NCI-H2227 (cell line): ENCODE measurements around the gene ARRDC1.
A peak's percentile ranks its signal among the peaks of the same experiment; 100 is the strongest.
"Not testable (repeated sequence)": the region's sequence is repeated elsewhere in the genome, so short reads cannot be mapped to it uniquely, and the experiment has no call there.

Experiments used
- DNase-seq: peaks from one replicate; lab custom pipeline; 2025; ENCODE audit not compliant: unreplicated experiment; lab: John Stamatoyannopoulos, UW

ARRDC1 gene, protein sequence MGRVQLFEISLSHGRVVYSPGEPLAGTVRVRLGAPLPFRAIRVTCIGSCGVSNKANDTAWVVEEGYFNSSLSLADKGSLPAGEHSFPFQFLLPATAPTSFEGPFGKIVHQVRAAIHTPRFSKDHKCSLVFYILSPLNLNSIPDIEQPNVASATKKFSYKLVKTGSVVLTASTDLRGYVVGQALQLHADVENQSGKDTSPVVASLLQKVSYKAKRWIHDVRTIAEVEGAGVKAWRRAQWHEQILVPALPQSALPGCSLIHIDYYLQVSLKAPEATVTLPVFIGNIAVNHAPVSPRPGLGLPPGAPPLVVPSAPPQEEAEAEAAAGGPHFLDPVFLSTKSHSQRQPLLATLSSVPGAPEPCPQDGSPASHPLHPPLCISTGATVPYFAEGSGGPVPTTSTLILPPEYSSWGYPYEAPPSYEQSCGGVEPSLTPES

DNA sequence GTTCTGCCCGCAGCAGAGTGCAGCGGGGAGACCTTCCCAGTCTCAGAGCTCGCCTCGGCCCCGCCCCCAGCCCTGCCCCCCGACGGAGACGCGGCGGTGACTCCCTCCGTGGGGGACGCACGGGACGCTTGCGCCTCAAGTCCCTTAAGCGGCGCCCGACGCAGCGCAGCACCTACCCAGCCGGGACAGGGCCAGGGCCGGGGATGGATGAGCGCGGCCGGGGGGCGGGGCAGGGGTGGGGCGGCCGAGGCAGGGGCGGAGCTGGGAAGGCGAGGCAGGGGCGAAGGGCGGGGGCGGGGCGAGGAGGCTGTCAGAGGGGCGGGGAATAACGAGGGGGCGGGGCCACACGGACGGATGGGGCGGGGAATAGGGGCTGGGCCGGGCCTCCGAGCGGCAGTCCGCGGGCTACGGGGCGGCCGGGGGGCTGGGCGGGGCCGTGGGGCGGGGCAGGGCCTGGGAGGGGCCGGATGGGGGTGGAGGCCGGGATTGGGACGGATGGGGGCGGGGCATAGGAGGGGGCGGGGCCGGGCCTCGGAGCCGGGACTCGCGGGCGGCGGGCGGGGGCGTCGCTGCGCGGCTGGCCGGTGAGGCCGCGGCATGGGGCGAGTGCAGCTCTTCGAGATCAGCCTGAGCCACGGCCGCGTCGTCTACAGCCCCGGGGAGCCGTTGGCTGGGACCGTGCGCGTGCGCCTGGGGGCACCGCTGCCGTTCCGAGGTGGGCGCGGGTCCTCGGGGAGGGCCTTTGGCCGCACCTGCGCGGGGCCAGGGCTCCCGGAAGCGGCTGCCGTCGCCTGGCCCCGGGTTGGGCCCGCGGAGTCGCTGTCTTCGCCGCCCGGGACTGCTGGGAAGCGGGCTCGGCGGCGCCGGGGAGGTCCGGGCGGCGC is at the start of gene ARRDC1:
ARRDC1 (plus strand) TSS at position 566 of the 884 bp plus-strand sequence; CDS start at position 598, 32 bp downstream.
- DNase-seq, result peak; percentile 89

DNA sequence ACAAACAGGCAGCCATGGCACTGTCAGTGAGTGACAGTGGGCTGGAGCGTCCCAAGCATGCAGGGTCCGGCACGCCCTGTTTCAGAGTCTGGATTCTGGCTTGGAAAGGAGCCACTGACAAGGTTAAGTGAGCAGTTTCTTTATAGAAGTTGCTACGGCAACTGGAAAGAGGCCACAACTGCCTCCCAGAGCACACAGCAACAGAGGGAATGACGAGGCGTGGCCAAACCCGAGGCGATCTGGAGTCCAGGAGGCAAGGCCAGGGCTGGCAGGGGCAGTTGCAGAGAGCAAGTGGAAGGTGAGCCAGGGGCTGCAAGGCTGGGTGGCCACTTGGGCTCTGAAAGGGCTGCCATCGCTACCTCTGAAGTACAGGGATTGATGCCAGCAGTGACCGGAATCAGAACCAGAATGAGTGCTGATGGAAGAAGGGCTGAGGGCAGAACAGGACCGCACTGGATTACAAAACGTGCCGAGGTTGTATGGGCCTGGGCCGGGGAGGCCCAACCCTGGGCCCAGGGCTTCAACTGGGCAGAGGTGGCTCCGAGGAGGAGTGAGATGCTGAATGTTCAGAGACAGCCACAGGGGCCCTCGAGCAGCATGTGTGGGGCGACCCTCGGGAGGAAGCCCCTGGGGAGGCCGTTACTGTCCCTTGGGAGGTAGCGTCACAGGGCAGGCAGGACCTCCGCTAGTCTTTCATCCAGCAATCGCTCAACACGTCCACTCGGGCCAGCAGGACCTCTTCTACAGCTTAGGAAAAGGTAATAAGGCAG is 49.2 kb upstream of the ARRDC1 start:
- DNase-seq, result no peak

DNA sequence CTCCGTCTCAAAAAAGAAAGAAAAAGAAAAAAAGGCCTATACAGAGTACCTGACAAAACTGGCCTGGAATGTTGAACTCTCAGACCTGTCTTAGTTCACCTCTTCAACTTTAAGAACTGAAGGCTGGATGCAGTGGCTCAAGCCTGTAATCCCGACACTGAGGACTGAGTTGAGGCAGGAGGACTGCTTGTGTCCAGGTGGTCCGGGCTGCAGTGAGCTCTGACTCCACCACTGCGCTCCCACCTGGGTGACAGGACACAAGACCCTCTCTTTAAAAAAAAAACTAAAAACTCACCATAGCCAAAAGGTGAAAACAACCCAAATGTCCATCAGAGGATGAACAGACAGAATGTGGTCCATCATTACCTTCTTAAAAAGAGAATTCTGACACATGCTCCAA is 47.4 kb upstream of the ARRDC1 start:
- no peak for DNase-seq

DNA sequence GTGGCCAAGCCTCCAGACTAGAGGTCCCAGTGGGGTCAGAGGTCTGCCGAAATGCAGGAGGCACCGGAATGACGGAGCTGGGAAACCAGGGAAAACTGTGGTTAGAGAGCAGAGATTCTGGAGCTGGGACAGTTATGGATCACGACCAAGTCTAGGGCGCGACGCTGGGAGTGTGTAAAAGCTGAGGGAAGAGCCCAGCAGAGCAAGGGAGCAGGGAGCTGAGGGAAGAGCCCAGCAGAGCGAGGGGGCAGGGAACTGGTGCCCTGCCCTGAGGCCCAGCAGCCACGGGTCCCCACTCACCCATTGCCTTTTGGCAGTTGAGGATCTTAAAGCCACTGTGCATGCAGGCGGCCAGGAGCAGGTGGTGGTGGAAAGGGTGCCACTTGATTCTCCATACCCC is 41.4 kb upstream of the ARRDC1 start:
- no peak for DNase-seq

DNA sequence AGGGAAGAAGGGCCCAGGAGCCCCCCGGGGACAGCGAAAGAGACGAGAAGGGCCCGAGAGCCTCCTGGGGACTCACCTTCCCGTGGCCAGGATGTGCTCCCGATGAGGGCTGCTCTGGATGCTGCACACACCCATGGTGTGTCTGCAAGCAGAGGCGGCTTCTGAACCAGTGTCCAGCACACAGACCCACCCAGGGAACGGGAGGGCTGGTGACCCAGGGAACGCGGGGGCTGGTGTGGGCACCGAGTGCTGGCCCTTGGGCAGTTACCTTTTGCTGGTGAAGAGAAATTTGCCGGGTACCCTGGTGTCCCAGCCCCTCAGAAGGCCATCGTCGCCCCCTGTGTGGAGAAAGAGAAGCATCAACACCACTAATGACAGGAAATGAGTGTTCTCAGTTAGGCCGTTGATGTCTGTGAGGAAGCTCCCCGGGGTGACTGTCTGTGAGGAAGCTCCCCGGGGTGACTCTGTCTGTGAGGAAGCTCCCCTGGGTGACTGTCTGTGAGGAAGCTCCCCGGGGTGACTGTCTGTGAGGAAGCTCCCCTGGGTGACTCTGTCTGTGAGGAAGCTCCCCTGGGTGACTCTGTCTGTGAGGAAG is 40.6 kb upstream of the ARRDC1 start:
- no peak for DNase-seq

DNA sequence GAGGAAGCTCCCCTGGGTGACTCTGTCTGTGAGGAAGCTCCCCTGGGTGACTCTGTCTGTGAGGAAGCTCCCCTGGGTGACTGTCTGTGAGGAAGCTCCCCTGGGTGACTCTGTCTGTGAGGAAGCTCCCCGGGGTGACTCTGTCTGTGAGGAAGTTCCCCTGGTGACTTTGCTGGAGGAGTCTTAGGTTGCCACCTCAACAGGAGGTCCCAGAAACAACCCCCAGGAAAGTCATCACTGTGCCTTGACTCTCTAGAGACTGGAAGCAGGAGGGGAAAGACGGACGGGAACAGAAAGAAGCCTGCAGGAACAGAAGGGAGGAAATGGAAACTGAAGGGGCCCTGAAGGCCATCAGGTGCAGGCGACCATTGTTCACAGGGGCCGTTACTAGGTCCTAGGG is 37.0 kb upstream of the ARRDC1 start:
- not testable (repeated sequence) for DNase-seq

DNA sequence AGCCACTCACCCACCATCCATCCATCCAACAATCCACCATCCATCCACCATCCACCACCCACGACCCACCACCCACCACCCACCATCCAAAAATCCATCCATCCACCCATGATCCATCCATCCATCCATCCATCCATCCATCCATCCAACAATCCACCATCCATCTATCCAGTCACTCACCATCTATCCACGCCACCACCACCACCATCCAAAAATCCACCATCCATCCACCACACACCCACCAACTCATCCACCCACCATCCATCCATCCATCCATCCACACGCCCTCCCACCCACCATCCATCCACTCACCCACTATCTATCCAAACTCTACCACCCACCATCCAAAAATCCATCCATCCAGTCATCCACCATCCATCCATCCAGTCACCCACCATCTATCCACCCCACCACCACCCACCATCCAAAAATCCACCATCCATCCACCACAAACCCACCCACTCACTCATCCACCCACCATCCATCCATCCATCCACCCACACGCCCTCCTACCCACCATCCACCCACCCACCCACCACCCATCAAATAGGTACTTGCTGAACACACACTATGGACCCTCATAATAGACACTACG is 35.8 kb upstream of the ARRDC1 start:
- DNase-seq, result no peak

DNA sequence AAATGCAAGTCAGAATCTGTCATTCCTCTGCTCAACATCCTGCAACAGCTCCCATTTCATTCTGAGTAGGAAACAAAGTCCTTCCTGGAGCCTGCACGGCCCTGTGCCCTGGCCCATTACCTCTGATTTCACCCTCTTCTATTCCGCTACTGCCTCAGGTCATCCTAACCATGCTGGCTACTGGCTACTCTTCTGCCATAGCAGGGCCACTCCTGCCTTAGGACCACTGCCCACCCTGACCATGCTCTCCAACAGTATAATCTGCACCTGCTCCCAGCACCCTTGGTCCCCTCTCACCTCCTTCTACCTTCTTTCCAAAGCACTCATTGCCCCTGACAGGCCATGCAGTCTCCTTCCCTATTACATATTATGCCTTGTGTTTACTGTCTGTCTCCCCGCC is 34.9 kb upstream of the ARRDC1 start:
- DNase-seq, result no peak

DNA sequence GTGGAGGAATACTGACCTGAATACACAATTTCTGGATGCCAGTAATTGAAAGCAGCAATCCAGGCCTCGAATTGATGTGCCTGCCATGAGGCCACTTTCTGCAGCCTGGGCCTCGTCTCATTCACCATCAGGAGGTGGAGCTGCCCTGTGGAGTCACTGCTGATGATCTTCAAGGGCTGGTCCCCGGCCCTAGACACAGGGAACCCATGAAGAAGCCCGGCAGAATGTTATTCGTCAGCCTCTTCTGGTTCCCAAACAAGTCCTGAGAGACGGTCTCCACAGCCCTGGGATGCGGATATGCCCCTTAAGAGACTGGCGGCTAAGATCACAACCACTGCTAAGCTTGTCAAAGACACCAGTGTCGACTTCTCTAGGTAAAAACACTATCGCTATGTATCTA is 31.3 kb upstream of the ARRDC1 start:
- DNase-seq, result no peak

DNA sequence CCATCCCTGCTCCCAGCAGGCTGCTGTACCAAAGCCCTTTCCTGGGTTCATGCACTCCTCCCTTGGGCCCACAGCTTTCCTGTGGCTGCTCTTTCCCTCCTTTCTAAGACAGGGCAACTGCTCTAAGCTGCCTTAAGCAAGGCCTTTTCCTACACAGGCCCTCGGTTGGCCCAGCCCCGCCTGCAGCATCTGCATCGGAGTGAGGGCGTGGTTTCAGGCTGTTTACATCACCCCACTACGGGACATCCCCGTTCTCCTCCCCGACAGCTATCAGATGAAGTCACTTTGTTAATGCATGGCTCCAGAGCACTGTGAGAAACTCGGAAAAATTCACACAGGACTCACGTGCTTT is 30.1 kb upstream of the ARRDC1 start:
- no peak for DNase-seq

DNA sequence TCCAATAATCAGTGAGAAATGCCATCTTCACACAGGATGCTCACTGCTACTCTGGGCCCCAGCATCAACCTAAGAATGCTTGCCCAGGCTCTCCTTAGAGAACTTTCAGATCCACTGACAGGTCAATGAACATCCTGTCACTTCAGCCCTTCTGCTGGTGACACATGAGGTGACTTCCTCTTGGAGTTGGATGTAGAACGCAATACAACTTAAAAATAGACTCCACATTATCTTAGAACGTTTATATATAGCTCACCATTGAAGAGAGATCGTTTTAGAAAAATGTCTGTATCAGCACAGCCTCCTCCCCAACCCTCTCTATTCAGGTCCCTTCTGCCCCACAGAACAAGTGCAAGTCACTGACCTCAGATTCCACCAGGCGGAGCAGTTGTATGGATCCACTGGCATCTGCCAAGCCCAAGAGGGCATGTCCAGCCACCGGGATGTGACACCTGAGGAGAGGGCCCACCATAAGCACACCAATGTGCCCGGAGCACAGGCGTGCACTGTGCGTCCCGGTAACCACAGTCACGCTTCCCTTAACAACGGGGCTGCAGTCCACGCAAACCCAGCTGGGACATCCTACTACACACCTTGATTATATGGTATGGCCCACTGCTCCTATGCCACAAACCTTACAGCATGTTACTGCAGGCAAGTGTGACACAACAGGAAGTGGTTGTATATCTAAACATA is 29.6 kb upstream of the ARRDC1 start:
- DNase-seq, result no peak

DNA sequence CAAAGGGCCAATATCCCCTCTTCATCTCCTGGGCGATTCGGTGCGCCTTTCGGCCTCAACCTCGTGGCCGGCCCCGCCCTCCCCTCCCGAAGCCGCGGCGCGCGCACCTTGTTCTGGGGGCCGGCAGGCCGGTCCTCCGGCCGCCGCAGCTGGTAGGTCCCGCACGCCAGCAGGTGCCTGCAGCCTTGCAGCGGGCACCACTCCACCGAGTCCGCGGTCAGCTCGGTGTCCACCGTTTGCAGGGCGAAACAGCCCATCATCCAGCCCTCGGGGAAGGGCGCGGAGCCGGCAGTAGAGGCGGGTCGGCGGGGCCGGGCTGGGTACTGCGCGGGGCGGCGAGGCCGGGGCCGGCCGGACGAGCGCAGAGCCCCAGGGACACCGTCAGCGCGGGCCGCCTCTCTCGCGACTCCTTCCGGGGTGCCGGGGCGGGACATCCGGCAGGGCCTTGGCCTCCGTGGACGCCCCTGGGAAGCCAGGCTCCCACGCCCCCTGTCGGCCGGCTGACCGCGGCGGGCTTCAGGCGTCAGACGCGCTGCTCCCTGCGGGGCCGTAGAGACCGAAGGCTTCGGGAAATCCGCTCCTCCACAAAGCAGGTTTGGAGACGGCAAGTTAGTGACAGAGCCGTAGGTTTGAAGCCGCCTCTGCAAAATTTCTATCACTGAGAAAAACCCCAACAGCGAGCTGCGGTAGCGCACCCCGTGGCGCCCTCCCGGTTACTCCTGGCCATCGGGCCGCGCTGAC is 26.8 kb upstream of the ARRDC1 start, which contains the start of gene DPH7:
DPH7 (minus strand) TSS at position 408 of the 741 bp plus-strand sequence; CDS start at position 260, 148 bp downstream.
- peak; percentile 94 for DNase-seq

DNA sequence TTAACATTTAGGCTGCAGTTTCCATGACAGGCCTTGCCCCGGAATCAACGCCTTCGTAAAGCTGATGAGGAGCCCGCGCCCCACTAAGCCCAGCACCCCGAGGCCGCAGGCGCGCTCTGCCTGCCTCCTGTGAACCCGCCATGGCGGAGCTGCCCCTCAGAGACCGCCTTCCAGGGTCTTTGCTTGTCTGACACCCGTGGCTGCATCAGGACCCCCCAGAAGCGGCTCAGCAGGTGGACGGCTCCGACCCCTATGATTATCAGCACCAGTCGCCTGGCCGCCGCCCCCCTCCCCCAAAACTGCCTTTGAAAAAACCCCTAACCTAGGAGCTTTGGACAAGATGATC is 26.3 kb upstream of the ARRDC1 start:
- no peak for DNase-seq

DNA sequence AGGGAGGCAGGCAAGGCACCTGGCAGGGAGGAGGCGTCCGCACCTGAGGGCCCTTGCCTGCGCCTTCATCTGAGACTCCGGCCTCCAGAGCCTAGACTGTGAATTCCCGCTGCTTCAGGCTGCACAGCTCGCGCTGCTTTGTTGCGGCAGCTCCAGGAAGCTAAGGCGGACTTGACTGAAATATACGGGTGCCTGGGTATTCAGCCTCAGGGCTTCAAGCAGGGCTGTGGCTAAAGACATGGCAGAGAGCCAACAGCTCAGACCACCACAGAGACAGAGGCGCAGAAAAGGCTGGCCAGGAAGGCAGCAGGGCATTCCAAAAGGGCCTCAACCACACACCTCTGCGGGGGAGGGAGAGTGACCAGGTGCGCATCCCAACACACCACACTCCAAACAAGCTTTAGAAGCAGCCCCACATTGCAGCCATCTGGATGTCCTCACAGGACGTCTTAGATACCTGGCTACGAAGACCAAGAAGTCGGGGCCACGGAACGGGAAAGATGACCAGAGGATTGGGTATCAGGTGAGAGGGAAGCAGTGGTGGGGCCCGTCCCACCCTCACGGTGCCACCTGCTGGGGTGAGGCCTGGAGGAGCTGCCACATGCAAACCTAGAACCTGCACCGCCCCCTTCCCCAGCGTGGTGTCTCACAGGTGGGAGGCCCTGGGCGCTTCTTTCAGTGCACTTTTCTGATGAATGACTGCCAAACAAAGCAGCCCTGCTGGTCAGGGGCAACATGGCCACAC is 25.1 kb upstream of the ARRDC1 start:
- DNase-seq, result peak; percentile 17

DNA sequence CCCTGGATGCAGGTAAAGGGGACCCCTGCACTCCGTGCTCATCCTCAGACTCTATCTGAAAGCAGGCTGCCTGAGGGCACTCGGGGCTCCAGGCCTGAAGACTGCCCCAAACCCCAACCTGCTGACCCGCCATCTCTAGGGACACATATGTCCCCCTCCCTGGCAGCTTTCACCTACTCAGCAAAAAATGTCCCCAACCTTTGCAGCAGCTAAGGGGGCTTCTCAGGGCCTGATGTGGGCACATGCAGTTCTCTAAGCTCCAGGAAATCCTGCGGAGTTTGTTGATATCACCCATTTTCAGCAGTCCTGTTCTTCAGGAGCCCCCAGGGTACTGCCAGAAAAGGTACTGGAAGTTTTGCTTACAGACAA is 24.5 kb upstream of the ARRDC1 start:
- no peak for DNase-seq

DNA sequence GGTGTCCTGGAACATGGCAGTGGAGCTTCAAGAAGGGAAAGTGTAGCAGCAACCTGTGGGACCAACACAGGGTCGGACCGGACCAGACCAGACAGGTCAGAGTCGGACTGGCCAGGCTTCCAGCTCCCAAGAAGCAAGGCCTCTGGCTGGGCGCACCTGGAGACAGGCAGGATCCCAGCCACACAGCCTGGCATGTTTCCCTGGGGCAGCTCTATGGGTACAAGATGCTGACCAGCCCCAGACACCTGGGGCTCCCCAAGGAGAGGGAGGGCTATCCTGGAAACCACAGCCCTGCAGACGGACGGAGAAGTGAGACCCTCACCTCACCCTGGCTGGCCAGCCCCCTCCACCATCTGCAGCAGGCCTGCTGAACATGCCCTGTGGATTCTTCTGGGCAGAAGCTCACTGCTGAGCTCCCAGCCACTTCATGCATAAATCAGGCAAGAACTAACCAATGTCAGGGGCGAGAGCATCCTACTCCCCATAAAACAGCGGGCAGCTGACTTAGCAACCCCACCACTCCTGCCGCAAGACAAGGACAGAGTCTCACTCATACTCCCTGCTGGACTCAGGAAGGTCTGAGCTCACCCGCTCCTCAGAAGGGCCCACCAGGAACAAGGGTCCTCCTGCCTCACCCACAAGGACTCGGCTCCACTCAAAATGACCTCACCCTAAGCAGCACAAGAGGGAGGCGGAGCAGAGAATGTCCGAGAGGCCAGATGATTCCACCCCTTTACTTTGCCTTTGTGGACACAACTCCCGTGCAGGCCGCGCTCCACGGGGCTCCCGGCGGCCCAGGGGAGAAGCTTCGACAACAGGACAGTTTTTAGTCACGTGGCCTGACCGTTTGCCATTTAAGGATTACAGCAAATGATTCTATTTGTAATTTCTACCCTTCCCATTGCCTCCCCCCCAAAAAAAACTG is 23.9 kb upstream of the ARRDC1 start:
- no peak for DNase-seq

DNA sequence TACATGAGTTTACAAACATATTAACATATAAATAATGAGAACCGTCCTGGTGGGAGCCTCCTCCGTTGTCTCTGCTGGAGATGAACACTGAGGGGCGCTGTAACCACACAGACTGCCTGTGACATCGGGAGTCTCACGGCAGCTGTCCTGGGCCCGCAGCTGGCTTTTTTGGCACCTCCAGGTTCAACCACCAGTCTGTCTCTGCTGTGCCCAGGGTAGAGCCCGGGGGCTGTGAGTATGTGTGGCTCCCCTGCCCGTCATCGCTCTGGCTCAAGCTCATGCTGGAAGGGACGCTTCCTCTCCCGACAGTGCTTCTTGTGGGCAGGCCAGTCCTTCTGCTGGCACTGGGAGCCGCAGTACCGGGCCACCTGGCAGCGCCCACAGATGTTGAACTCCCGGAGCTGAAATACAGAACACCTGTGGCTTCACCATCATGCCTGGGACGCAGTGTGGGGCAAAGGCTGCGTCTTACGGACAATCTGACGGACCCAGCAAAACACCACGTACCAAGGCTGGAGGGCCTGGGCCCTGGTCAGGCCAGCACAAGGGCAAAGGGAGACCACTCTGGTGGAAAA is 23.1 kb upstream of the ARRDC1 start:
- DNase-seq, result no peak
